Measurements from ENCODE around the gene UQCR10. TPM values are rescaled to one million over a fixed set of nuclear protein-coding genes. Genes with fewer than 3 reads are reported as not detected.

UQCR10 gene
- total RNA-seq, 1 experiment from 2014 or later = 93.7 TPM

DNA sequence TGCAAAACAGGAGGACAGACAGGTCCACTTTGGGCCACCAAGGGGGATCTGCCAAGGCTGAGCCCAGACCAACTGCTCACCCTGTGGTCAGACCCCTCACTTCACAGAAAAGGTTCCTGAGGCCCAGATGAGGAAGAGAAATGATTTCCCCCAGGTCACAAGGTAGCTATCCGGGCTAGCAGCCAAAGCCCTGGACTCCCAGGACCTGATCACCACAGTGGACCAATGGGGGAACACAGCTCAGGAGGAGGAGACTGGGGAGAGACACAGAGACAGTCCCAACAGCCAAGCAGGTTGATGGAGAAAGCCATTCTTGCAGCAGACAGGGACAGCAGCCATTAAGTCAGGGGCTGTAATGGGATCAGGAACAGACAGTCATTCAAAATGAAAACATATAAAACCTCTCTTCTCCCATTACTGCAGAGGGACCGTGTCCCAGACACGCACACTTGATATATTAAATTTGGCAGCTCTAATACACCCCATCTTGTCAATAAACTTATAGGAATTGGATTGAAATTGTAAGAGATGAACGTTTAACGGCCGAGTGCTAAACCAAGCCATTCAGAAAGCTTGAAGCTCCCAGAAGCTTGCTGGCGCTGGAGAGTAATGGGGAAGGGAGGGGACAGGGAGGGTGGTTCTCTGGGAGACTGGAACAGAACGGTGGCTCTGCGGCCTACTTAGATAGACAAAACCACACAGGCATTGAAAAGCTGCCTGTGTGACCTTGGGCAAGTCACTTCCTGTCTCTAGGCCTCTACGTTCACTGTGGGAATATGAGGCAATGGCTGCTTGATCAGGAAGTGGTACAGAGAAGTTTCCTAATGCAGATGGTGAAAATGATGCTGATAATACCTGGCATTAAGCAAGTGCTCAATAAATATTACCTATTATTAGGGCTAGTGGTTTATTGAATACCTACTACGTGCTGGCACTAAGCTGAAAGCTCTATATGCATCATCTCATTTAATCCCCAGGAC, 16.3 kb upstream of the UQCR10 start:
- Histone ChIP-seq H3K9me3 (ENCODE audit: control insufficient read depth, insufficient read depth, low read depth, low read length) (no peaks in the 10 kb centered on the region), H3K36me3 (ENCODE audit: control insufficient read depth, insufficient read depth, low read length) (no peaks in the 10 kb centered on the region), H3K4me3 (ENCODE audit: low read depth in 2 of 2, low read length in 2 of 2) (no peak overlapping the region), H3K27ac (ENCODE audit: low read length) (no peak overlapping the region), H3K4me1 (ENCODE audit: control insufficient read depth, insufficient read depth, low read length) (no peaks in the 10 kb centered on the region), H3K27me3 (ENCODE audit: control insufficient read depth, insufficient read depth, low read length) (no peaks in the 10 kb centered on the region)
- CTCF ChIA-PET = no interaction called here
- intact Hi-C loops (cut with micrococcal nuclease; ENCODE audit: unreplicated experiment) (no loop called here), in situ Hi-C loops (cut with HindIII; ENCODE audit: low pct_unique_long_range_greater_than_20kb, low sequenced_read_pairs) (no loop called here)
- BruUV-seq (replicated peaks) = no TSS peak
- POLR2A ChIA-PET = no interaction called here
- no peak for TF ChIP-seq SIN3A (IDR thresholded peaks at IDR 0.05; ENCODE audit: borderline replicate concordance, insufficient read depth, low read depth, low read length)
- TF ChIP-seq, protein P1, sequence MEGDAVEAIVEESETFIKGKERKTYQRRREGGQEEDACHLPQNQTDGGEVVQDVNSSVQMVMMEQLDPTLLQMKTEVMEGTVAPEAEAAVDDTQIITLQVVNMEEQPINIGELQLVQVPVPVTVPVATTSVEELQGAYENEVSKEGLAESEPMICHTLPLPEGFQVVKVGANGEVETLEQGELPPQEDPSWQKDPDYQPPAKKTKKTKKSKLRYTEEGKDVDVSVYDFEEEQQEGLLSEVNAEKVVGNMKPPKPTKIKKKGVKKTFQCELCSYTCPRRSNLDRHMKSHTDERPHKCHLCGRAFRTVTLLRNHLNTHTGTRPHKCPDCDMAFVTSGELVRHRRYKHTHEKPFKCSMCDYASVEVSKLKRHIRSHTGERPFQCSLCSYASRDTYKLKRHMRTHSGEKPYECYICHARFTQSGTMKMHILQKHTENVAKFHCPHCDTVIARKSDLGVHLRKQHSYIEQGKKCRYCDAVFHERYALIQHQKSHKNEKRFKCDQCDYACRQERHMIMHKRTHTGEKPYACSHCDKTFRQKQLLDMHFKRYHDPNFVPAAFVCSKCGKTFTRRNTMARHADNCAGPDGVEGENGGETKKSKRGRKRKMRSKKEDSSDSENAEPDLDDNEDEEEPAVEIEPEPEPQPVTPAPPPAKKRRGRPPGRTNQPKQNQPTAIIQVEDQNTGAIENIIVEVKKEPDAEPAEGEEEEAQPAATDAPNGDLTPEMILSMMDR (IDR thresholded peaks at IDR 0.05) = no peak
- TF ChIP-seq, protein P2, sequence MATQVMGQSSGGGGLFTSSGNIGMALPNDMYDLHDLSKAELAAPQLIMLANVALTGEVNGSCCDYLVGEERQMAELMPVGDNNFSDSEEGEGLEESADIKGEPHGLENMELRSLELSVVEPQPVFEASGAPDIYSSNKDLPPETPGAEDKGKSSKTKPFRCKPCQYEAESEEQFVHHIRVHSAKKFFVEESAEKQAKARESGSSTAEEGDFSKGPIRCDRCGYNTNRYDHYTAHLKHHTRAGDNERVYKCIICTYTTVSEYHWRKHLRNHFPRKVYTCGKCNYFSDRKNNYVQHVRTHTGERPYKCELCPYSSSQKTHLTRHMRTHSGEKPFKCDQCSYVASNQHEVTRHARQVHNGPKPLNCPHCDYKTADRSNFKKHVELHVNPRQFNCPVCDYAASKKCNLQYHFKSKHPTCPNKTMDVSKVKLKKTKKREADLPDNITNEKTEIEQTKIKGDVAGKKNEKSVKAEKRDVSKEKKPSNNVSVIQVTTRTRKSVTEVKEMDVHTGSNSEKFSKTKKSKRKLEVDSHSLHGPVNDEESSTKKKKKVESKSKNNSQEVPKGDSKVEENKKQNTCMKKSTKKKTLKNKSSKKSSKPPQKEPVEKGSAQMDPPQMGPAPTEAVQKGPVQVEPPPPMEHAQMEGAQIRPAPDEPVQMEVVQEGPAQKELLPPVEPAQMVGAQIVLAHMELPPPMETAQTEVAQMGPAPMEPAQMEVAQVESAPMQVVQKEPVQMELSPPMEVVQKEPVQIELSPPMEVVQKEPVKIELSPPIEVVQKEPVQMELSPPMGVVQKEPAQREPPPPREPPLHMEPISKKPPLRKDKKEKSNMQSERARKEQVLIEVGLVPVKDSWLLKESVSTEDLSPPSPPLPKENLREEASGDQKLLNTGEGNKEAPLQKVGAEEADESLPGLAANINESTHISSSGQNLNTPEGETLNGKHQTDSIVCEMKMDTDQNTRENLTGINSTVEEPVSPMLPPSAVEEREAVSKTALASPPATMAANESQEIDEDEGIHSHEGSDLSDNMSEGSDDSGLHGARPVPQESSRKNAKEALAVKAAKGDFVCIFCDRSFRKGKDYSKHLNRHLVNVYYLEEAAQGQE (IDR thresholded peaks at IDR 0.05; ENCODE audit: insufficient read depth in 1 of 2, low read depth in 2 of 2, low read length in 1 of 2) = no peak
- TF ChIP-seq POLR2AphosphoS5 (IDR thresholded peaks at IDR 0.05; ENCODE audit: low read depth, low read length) = no peak
- TF ChIP-seq TCF7L2 (IDR thresholded peaks at IDR 0.05; ENCODE audit: low read depth, low read length) = no peak
- ATAC-seq (no peak), DNase-seq (ENCODE audit: low read depth, low spot score) (no peak)

DNA sequence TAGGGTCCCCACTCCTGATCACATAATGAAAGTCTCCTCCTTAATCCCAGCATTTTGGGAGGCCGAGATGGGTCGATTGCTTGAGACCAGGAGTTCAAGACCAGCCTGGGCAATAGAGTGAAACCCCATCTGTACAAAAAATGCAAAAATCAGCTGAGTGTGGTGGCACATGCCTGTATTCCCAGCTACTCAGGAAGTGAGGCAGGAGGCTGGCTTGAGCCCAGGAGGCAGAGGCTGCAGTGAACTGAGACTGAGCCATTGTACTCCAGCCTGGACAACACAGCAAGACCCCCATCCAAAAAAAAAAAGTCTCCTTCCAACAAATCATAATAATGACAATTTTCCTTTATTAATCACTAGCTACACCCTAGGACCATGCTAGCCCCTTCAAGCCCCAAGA, 15.5 kb upstream of the UQCR10 start:
- no peaks in the 10 kb centered on the region for H3K36me3 ChIP-seq (ENCODE audit: control insufficient read depth, insufficient read depth, low read length)
- no peaks in the 10 kb centered on the region for H3K4me1 ChIP-seq (ENCODE audit: control insufficient read depth, insufficient read depth, low read length)
- H3K4me3 ChIP-seq (ENCODE audit: low read depth in 2 of 2, low read length in 2 of 2) = no peak overlapping the region
- in situ Hi-C loops (cut with HindIII; ENCODE audit: low pct_unique_long_range_greater_than_20kb, low sequenced_read_pairs) (no loop called here), intact Hi-C loops (cut with micrococcal nuclease; ENCODE audit: unreplicated experiment) (no loop called here)
- ATAC-seq = no peak
- H3K27me3 ChIP-seq (ENCODE audit: control insufficient read depth, insufficient read depth, low read length) = no peaks in the 10 kb centered on the region
- POLR2A ChIA-PET = no interaction called here
- CTCF ChIA-PET = no interaction called here
- H3K27ac ChIP-seq (ENCODE audit: low read length) = no peak overlapping the region
- no peak for TF ChIP-seq SIN3A (IDR thresholded peaks at IDR 0.05; ENCODE audit: borderline replicate concordance, insufficient read depth, low read depth, low read length)
- no peak for TF ChIP-seq POLR2AphosphoS5 (IDR thresholded peaks at IDR 0.05; ENCODE audit: low read depth, low read length)
- TF ChIP-seq, protein P2 (IDR thresholded peaks at IDR 0.05; ENCODE audit: insufficient read depth in 1 of 2, low read depth in 2 of 2, low read length in 1 of 2) = no peak
- no peak for TF ChIP-seq TCF7L2 (IDR thresholded peaks at IDR 0.05; ENCODE audit: low read depth, low read length)
- TF ChIP-seq, protein P1 (IDR thresholded peaks at IDR 0.05) = no peak
- BruUV-seq (replicated peaks) = no TSS peak
- DNase-seq (ENCODE audit: low read depth, low spot score) = no peak
- no peaks in the 10 kb centered on the region for H3K9me3 ChIP-seq (ENCODE audit: control insufficient read depth, insufficient read depth, low read depth, low read length)

All from Panc1 (cell line).